K562 (cell line): ENCODE data around the gene SCYGR5. TPM values are rescaled to one million over a fixed set of nuclear protein-coding genes. Genes with fewer than 3 reads are reported as not detected.

Experiments
- ATAC-seq: fragments of 200-7000 bp; cut with Tn5 transposase; 3 replicates; pipeline ENCODE4 v1.9.1; 2020; ENCODE audit warnings: moderate library complexity
- BruUV-seq: library from RNA; stranded (reverse); fragments of 400-500 nt; replicated peaks from 2 replicates; lab custom pipeline; 2021; lab: Mats Ljungman, UMichigan
- CTCF ChIA-PET: fragments of 300-600 bp; formaldehyde crosslinking; extraction: SDS; loops from one replicate; lab custom pipeline; 2021; ENCODE audit warnings: low intra/inter-chr PET ratio; lab: Yijun Ruan, JAX
- POLR2A ChIA-PET: fragments of 300-600, 350-650 bp; sonication (Branson Sonifier 250); formaldehyde crosslinking; extraction: SDS; loops from one replicate; lab custom pipeline; 2021; ENCODE audit warnings: antibody characterized with exemption, inconsistent platforms; lab: Yijun Ruan, JAX
- DNase-seq, 4 experiments: peaks; one replicate each; pipeline versions ENCODE4 v3.0.0 to v3.0.0-alpha.2; 2011 to 2018; ENCODE audit warnings: low spot score in 3 of 4, mixed read lengths in 3 of 4; ENCODE audit errors: extremely low read depth in 1 of 4
- FAIRE-seq: peaks from 2 replicates; lab custom pipeline; 2011; peaks lifted over from hg19 to GRCh38; lab: Jason Lieb, UNC
- H2AFZ ChIP-seq: 2 replicates; pipeline ENCODE4 v1.6.0; 2011; ENCODE audit warnings: low read depth, low read length, control low read depth, inconsistent platforms
- H3K27ac ChIP-seq: fragments of 200-600 bp; 3 replicates; pipeline ENCODE4 v1.8.0; 2011; ENCODE audit warnings: low read depth, mild to moderate bottlenecking, control low read depth, inconsistent platforms, low read length, moderate library complexity, mixed read lengths; ENCODE audit errors: extremely low read depth
- H3K27me3 ChIP-seq, 2 experiments: fragments of 300-600 bp in 1 of 2; 2 replicates in 1 of 2; 3 replicates in 1 of 2; pipeline versions ENCODE4 v1.6.0 to v1.8.0; 2011; ENCODE audit warnings: inconsistent platforms in 2 of 2, low read length in 2 of 2, mild to moderate bottlenecking in 1 of 2, mixed read lengths in 1 of 2, moderate library complexity in 1 of 2; ENCODE audit not compliant: control insufficient read depth in 2 of 2, insufficient read depth in 2 of 2
- H3K36me3 ChIP-seq: fragments of 300-600 bp; 3 replicates; pipeline ENCODE4 v1.8.0; 2011; ENCODE audit warnings: mild to moderate bottlenecking, low read length, inconsistent platforms; ENCODE audit not compliant: control insufficient read depth, insufficient read depth
- H3K4me1 ChIP-seq, 2 experiments: fragments of 200-600 bp in 1 of 2; replicated peaks in 1 of 2; 2 replicates in 1 of 2; 3 replicates in 1 of 2; pipeline versions ENCODE4 v1.5.1 to v1.8.0; 2011; ENCODE audit warnings: inconsistent platforms in 2 of 2, low read length in 2 of 2, mild to moderate bottlenecking in 1 of 2, mixed read lengths in 1 of 2, moderate library complexity in 1 of 2; ENCODE audit not compliant: control insufficient read depth in 2 of 2, insufficient read depth in 2 of 2
- H3K4me2 ChIP-seq: 2 replicates; pipeline ENCODE4 v1.6.1; 2011; ENCODE audit warnings: low read length, control low read depth, inconsistent platforms, mixed read lengths; ENCODE audit not compliant: insufficient read depth
- H3K4me3 ChIP-seq: fragments of 200-600 bp; sonication (generic), shearing (Covaris generic); 2 replicates; pipeline ENCODE4 v1.5.1; 2016; ENCODE audit warnings: control low read depth, inconsistent platforms
- H3K79me2 ChIP-seq: fragments of 200-600 bp; 3 replicates; pipeline ENCODE4 v1.8.0; 2011; ENCODE audit warnings: low read length, inconsistent platforms; ENCODE audit not compliant: control insufficient read depth, insufficient read depth
- H3K9ac ChIP-seq, 2 experiments: 2 replicates each; pipeline versions ENCODE4 v1.6.0 to v1.6.1; 2011; ENCODE audit warnings: low read depth in 2 of 2, low read length in 2 of 2, control low read depth in 1 of 2, inconsistent platforms in 1 of 2, mild to moderate bottlenecking in 1 of 2, mixed read lengths in 1 of 2; ENCODE audit not compliant: insufficient read depth in 1 of 2
- H3K9me1 ChIP-seq: one replicate; pipeline ENCODE4 v1.6.0; 2011; ENCODE audit warnings: inconsistent platforms, mild to moderate bottlenecking, low read length, moderate library complexity; ENCODE audit not compliant: control insufficient read depth, insufficient read depth
- H3K9me3 ChIP-seq: replicated peaks from 2 replicates; pipeline ENCODE4 v1.5.1; 2011; ENCODE audit warnings: low read depth, low read length, inconsistent platforms; ENCODE audit not compliant: control insufficient read depth, insufficient read depth
- H4K20me1 ChIP-seq: replicated peaks from 2 replicates; pipeline ENCODE4 v1.6.1; 2011; ENCODE audit warnings: low read length, inconsistent platforms, mixed read lengths; ENCODE audit not compliant: control insufficient read depth, insufficient read depth
- FOXK2 ChIP-seq, 2 experiments: fragments of 450-650 bp; IDR thresholded peaks in 1 of 2; conservative IDR thresholded peaks in 1 of 2; 2 replicates each; pipeline ENCODE4 v1.6.1; 2016; ENCODE audit warnings: low read depth in 2 of 2, mild to moderate bottlenecking in 1 of 2
- FUS ChIP-seq: fragments of 200-400 bp; formaldehyde crosslinking; optimal IDR thresholded peaks from 2 replicates; pipeline ENCODE3; 2017; ENCODE audit warnings: low read depth, low read length
- POLR2B ChIP-seq: fragments of 450-650 bp; IDR thresholded peaks from 2 replicates; pipeline ENCODE4 v1.6.1; 2018; ENCODE audit warnings: low read depth; ENCODE audit not compliant: partially characterized antibody
- SRF ChIP-seq, 2 experiments: fragments of 250-450, 450-650 bp in 1 of 2; sonication (Bioruptor Pico) in 1 of 2; sonication (generic) in 1 of 2; formaldehyde crosslinking; IDR thresholded peaks; 2 replicates each; pipeline versions ENCODE4 v1.5.0 to v1.5.1; 2020 to 2022; ENCODE audit warnings: mild to moderate bottlenecking in 1 of 2, missing genetic modification reagents in 1 of 2
- ZNF224 ChIP-seq: sonication (generic); formaldehyde crosslinking; IDR thresholded peaks from 2 replicates; pipeline ENCODE4 v1.8.0; 2022; ENCODE audit warnings: mild to moderate bottlenecking, missing genetic modification reagents
- ZNF24 ChIP-seq: fragments of 450-650 bp; IDR thresholded peaks from 2 replicates; pipeline ENCODE4 v1.6.1; 2016
- WGBS: fragments of 100-300 bp; shearing (Covaris generic); methylation state at CpG from one replicate; pipeline ENCODE4 v1.1.6; 2016; ENCODE audit warnings: low coverage, mixed read lengths; ENCODE audit not compliant: insufficient coverage; ENCODE audit errors: missing lambda C conversion rate; 5-methylcytosine and 5-hydroxymethylcytosine counted together
- in situ Hi-C: fragments of 300-500 bp; cut with MboI; formaldehyde crosslinking; loops from 4 replicates; pipeline ENCODE4 v1.15.0; 2018; ENCODE audit warnings: inconsistent platforms, mixed read lengths
- intact Hi-C: fragments of 100-400 bp; cut with micrococcal nuclease; formaldehyde crosslinking; loops from 2 replicates; pipeline ENCODE4 v1.14.2; 2022
- polyA plus RNA-seq, 8 experiments: library from polyadenylated mRNA; depleted of rRNA in 4 of 8; stranded (reverse) in 5 of 8; unstranded in 3 of 8; fragments of >200 nt; fragmentation: Nextera tagmentation in 2 of 8; fragmentation: Illumina TruSeq in 1 of 8; extraction: Ambion mirVana in 2 of 8; extraction: Trizol in 1 of 8; gene quantifications; 2 replicates each; pipeline versions ENCODE4 v1.2.1 to v1.2.3, GENCODE V29; 2011 to 2014; ENCODE audit warnings: inconsistent platforms in 1 of 8, missing spikeins in 1 of 8
- total RNA-seq, 7 experiments: library from RNA; depleted of rRNA in 6 of 7; stranded (reverse); fragments of >200 nt in 6 of 7; fragmentation: Illumina TruSeq in 2 of 7; extraction: Trizol in 2 of 7; gene quantifications; 2 replicates each; pipeline versions ENCODE4 v1.2.1 to v1.2.3, GENCODE V29; 2011 to 2021; ENCODE audit warnings: low replicate concordance in 1 of 7
- TF ChIP-seq, protein P1 (sequence below), 2 experiments: fragments of 450-650 bp in 1 of 2; IDR thresholded peaks; 2 replicates each; pipeline ENCODE4 v1.6.1; 2011 to 2017; ENCODE audit warnings: low read depth in 2 of 2, antibody characterized with exemption in 1 of 2, borderline replicate concordance in 1 of 2, low read length in 1 of 2, mild to moderate bottlenecking in 1 of 2, mixed read lengths in 1 of 2; ENCODE audit not compliant: control insufficient read depth in 1 of 2
- TF ChIP-seq, protein P2 (sequence below): fragments of 450-650 bp; conservative IDR thresholded peaks from 2 replicates; pipeline ENCODE4 v1.6.1; 2016; ENCODE audit warnings: missing genetic modification characterization, low read depth, mild to moderate bottlenecking, control low read depth, missing compliant biosample characterization
- TF ChIP-seq, protein P3 (sequence below): fragments of 250-450 bp; sonication (Bioruptor Pico); IDR thresholded peaks from 2 replicates; pipeline ENCODE4 v1.9.0; 2021; ENCODE audit warnings: mild to moderate bottlenecking, inconsistent platforms

SCYGR5 gene
- total and polyA plus RNA-seq, 9 of the 15 experiments (the other 6 are each of a cell fraction or from before 2014, with no cell fraction given), result not detected

DNA sequence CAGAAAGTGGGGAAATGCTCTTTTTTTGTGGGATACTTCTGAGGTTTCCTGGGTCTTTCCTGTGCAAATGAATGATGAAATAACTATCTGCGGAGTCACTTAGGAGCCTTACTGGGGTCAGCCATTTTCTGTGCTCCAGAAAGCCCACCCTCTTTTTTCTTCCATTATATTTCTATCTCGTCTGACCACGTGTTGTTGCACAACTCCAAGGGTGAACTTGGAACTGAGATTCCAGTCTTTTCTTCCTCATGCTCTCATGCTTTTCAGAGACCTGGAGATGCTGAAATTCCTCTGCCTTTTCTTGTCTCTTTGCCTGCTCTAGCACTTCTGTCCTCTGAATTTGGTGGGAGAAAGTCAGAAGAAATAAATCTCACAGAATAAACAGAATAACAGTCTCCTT is 4.8 kb upstream of the SCYGR5 start:
- Histone ChIP-seq H2AFZ (no peak overlapping the region), H3K9me1 (no peaks in the 10 kb centered on the region), H3K27me3 (no peaks in the 10 kb centered on the region), H3K4me1 (no peaks in the 10 kb centered on the region), H4K20me1 (no peaks in the 10 kb centered on the region), H3K36me3 (no peaks in the 10 kb centered on the region), H3K9me3 (no peaks in the 10 kb centered on the region), H3K27ac (no peak overlapping the region), H3K79me2 (no peaks in the 10 kb centered on the region), H3K9ac (no peak overlapping the region), H3K4me2 (no peak overlapping the region), H3K4me3 (no peak overlapping the region)
- FAIRE-seq, result no peak
- no peak for DNase-seq
- no peak for ATAC-seq
- no TSS peak for BruUV-seq
- in situ Hi-C loops, result no loop called here
- ChIA-PET CTCF (no interaction called here), POLR2A (no interaction called here)
- intact Hi-C loops, result no loop called here
- 4% methylated on average over 3 of the region's 3 CpGs for WGBS
- TF ChIP-seq, protein P1, sequence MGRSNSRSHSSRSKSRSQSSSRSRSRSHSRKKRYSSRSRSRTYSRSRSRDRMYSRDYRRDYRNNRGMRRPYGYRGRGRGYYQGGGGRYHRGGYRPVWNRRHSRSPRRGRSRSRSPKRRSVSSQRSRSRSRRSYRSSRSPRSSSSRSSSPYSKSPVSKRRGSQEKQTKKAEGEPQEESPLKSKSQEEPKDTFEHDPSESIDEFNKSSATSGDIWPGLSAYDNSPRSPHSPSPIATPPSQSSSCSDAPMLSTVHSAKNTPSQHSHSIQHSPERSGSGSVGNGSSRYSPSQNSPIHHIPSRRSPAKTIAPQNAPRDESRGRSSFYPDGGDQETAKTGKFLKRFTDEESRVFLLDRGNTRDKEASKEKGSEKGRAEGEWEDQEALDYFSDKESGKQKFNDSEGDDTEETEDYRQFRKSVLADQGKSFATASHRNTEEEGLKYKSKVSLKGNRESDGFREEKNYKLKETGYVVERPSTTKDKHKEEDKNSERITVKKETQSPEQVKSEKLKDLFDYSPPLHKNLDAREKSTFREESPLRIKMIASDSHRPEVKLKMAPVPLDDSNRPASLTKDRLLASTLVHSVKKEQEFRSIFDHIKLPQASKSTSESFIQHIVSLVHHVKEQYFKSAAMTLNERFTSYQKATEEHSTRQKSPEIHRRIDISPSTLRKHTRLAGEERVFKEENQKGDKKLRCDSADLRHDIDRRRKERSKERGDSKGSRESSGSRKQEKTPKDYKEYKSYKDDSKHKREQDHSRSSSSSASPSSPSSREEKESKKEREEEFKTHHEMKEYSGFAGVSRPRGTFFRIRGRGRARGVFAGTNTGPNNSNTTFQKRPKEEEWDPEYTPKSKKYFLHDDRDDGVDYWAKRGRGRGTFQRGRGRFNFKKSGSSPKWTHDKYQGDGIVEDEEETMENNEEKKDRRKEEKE (IDR thresholded peaks at IDR 0.05; ENCODE audit: borderline replicate concordance in 1 of 2, control insufficient read depth in 1 of 2, low read depth in 2 of 2, low read length in 1 of 2), result no peak
- TF ChIP-seq, protein P2, sequence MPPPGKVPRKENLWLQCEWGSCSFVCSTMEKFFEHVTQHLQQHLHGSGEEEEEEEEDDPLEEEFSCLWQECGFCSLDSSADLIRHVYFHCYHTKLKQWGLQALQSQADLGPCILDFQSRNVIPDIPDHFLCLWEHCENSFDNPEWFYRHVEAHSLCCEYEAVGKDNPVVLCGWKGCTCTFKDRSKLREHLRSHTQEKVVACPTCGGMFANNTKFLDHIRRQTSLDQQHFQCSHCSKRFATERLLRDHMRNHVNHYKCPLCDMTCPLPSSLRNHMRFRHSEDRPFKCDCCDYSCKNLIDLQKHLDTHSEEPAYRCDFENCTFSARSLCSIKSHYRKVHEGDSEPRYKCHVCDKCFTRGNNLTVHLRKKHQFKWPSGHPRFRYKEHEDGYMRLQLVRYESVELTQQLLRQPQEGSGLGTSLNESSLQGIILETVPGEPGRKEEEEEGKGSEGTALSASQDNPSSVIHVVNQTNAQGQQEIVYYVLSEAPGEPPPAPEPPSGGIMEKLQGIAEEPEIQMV (tag), result no peak
- TF ChIP-seq ZNF224, result no peak
- no peak for TF ChIP-seq POLR2B
- no peak for TF ChIP-seq ZNF24
- no peak for TF ChIP-seq SRF (CRISPR knock-in tag; IDR thresholded peaks at IDR 0.05)
- TF ChIP-seq FUS, result no peak
- TF ChIP-seq, protein P3, sequence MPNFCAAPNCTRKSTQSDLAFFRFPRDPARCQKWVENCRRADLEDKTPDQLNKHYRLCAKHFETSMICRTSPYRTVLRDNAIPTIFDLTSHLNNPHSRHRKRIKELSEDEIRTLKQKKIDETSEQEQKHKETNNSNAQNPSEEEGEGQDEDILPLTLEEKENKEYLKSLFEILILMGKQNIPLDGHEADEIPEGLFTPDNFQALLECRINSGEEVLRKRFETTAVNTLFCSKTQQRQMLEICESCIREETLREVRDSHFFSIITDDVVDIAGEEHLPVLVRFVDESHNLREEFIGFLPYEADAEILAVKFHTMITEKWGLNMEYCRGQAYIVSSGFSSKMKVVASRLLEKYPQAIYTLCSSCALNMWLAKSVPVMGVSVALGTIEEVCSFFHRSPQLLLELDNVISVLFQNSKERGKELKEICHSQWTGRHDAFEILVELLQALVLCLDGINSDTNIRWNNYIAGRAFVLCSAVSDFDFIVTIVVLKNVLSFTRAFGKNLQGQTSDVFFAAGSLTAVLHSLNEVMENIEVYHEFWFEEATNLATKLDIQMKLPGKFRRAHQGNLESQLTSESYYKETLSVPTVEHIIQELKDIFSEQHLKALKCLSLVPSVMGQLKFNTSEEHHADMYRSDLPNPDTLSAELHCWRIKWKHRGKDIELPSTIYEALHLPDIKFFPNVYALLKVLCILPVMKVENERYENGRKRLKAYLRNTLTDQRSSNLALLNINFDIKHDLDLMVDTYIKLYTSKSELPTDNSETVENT (CRISPR knock-in tag), result no peak
- no peak for TF ChIP-seq FOXK2 (conservative IDR thresholded peaks at IDR 0.05 in 1 of 2, IDR thresholded peaks at IDR 0.05 in 1 of 2; ENCODE audit: low read depth in 2 of 2)
